HEK293 (cell line): ENCODE data around the gene PDE4D.

Source experiments
- CTCF ChIP-seq: fragments of 450-650 bp; formaldehyde crosslinking; IDR thresholded peaks from 2 replicates; pipeline ENCODE4 v1.5.1; 2016; ENCODE audit warnings: missing biosample characterization, missing genetic modification characterization
- MEIS1 ChIP-seq: sonication (generic); formaldehyde crosslinking; IDR thresholded peaks from 2 replicates; pipeline ENCODE4 v1.8.1; 2022; ENCODE audit warnings: missing genetic modification reagents, mild to moderate bottlenecking, borderline replicate concordance
- PRDM10 ChIP-seq: fragments of 450-650 bp; formaldehyde crosslinking; IDR thresholded peaks from 2 replicates; pipeline ENCODE4 v1.5.1; 2016; ENCODE audit warnings: missing biosample characterization, missing genetic modification characterization
- SCRT1 ChIP-seq: fragments of 450-650 bp; formaldehyde crosslinking; IDR thresholded peaks from 2 replicates; pipeline ENCODE4 v1.5.1; 2016; ENCODE audit warnings: missing biosample characterization, missing genetic modification characterization, borderline replicate concordance
- TCF7L2 ChIP-seq: IDR thresholded peaks from 2 replicates; pipeline ENCODE4 v1.6.1; 2011; ENCODE audit warnings: low read depth, mild to moderate bottlenecking, inconsistent platforms, low read length, moderate library complexity, borderline replicate concordance
- ZNF274 ChIP-seq, 2 experiments: fragments of 200-500 bp in 1 of 2; fragments of 450-650 bp in 1 of 2; sonication (Bioruptor generic) in 1 of 2; formaldehyde crosslinking in 1 of 2; IDR thresholded peaks; 2 replicates each; pipeline versions ENCODE4 v1.5.1 to v1.6.1; 2014 to 2016; ENCODE audit warnings: borderline replicate concordance in 1 of 2, inconsistent platforms in 1 of 2, low read length in 1 of 2, missing biosample characterization in 1 of 2, missing genetic modification characterization in 1 of 2
- ZNF302 ChIP-seq: fragments of 450-650 bp; formaldehyde crosslinking; IDR thresholded peaks from 2 replicates; pipeline ENCODE4 v1.5.1; 2016; ENCODE audit warnings: missing biosample characterization, missing genetic modification characterization, low read depth
- ZNF350 ChIP-seq: fragments of 450-650 bp; formaldehyde crosslinking; IDR thresholded peaks from 2 replicates; pipeline ENCODE4 v1.5.0; 2017; ENCODE audit warnings: missing biosample characterization, mild to moderate bottlenecking, missing genetic modification characterization
- ZNF37A ChIP-seq: fragments of 450-650 bp; IDR thresholded peaks from 2 replicates; pipeline ENCODE4 v1.5.1; 2018; ENCODE audit warnings: missing biosample characterization, missing genetic modification characterization
- ZNF558 ChIP-seq: fragments of 450-650 bp; formaldehyde crosslinking; IDR thresholded peaks from 2 replicates; pipeline ENCODE4 v1.5.1; 2016; ENCODE audit warnings: missing biosample characterization, missing genetic modification characterization
- ZNF621 ChIP-seq: fragments of 450-650 bp; formaldehyde crosslinking; IDR thresholded peaks from 2 replicates; pipeline ENCODE4 v1.5.1; 2017; ENCODE audit warnings: missing biosample characterization, missing genetic modification characterization
- ZNF660 ChIP-seq: fragments of 450-650 bp; IDR thresholded peaks from 2 replicates; pipeline ENCODE4 v1.5.1; 2018; ENCODE audit warnings: missing biosample characterization, mild to moderate bottlenecking, missing genetic modification characterization
- ZNF670 ChIP-seq: fragments of 450-650 bp; formaldehyde crosslinking; IDR thresholded peaks from 2 replicates; pipeline ENCODE4 v1.5.1; 2016; ENCODE audit warnings: missing biosample characterization, missing genetic modification characterization, low read depth

GRCh38 chr5:59081693-59082092 lies 811.8 kb downstream of the PDE4D start:
- TF ChIP-seq TCF7L2 (no peak), MEIS1 (CRISPR knock-in tag) (no peak), ZNF37A (tag by site-specific recombination) (no peak), ZNF302 (tag by site-specific recombination) (no peak), ZNF274 (IDR thresholded peaks at IDR 0.05; ENCODE audit: low read length) (no peak), ZNF274 (tag by site-specific recombination; IDR thresholded peaks at IDR 0.05; ENCODE audit: borderline replicate concordance) (no peak), ZNF350 (tag by site-specific recombination) (no peak), ZNF660 (tag by site-specific recombination) (no peak), PRDM10 (no peak), ZNF621 (tag by site-specific recombination) (no peak), SCRT1 (tag by site-specific recombination) (no peak), ZNF670 (tag by site-specific recombination) (no peak), ZNF558 (no peak), CTCF (no peak)
